Panc1 (cell line): ENCODE results near the gene MYH10. TPM values are rescaled to one million over a fixed set of nuclear protein-coding genes. Genes with fewer than 3 reads are reported as not detected.

Source experiments
- ATAC-seq: fragments of 200-7000 bp; cut with Tn5 transposase; 2 replicates; pipeline ENCODE4 v1.9.1; 2020; ENCODE audit warnings: mild to moderate bottlenecking, moderate library complexity
- BruUV-seq: library from RNA; stranded (reverse); fragments of 400-500 nt; replicated peaks from 2 replicates; lab custom pipeline; 2021; lab: Mats Ljungman, UMichigan
- CTCF ChIA-PET: fragments of 300-600 bp; sonication (Branson Sonifier 250); formaldehyde crosslinking; loops from one replicate; lab custom pipeline; 2022; ENCODE audit warnings: antibody characterized with exemption; lab: Charles Lee
- POLR2A ChIA-PET: fragments of 300-600 bp; sonication (Branson Sonifier 250); formaldehyde crosslinking; loops from one replicate; lab custom pipeline; 2022; ENCODE audit warnings: antibody characterized with exemption; lab: Charles Lee
- DNase-seq: peaks from one replicate; pipeline ENCODE4 v3.0.0-alpha.2; 2010; ENCODE audit warnings: low read depth, low spot score
- H3K27ac ChIP-seq: 2 replicates; pipeline ENCODE4 v1.5.1; 2011; ENCODE audit warnings: mild to moderate bottlenecking, low read length, inconsistent platforms
- H3K27me3 ChIP-seq: fragments of 200-500 bp; sonication (Bioruptor generic); 2 replicates; pipeline ENCODE4 v1.6.0; 2014; ENCODE audit warnings: low read length, inconsistent platforms; ENCODE audit not compliant: control insufficient read depth, insufficient read depth
- H3K36me3 ChIP-seq: fragments of 200-500 bp; sonication (Bioruptor generic); 2 replicates; pipeline ENCODE4 v1.5.1; 2014; ENCODE audit warnings: inconsistent platforms, mild to moderate bottlenecking, low read length, moderate library complexity; ENCODE audit not compliant: control insufficient read depth, insufficient read depth
- H3K4me1 ChIP-seq: 2 replicates; pipeline ENCODE4 v1.5.1; 2011; ENCODE audit warnings: inconsistent platforms, mild to moderate bottlenecking, low read length, moderate library complexity; ENCODE audit not compliant: control insufficient read depth, insufficient read depth
- H3K4me3 ChIP-seq, 2 experiments: 2 replicates each; pipeline ENCODE4 v1.5.1; 2011 to 2012; ENCODE audit warnings: low read depth in 2 of 2, low read length in 2 of 2, mild to moderate bottlenecking in 2 of 2, inconsistent platforms in 1 of 2, moderate library complexity in 1 of 2
- H3K9me3 ChIP-seq: fragments of 200-500 bp; sonication (Bioruptor generic); 2 replicates; pipeline ENCODE4 v1.5.1; 2014; ENCODE audit warnings: low read depth, mild to moderate bottlenecking, inconsistent platforms, low read length, moderate library complexity; ENCODE audit not compliant: control insufficient read depth, insufficient read depth
- POLR2AphosphoS5 ChIP-seq: IDR thresholded peaks from 2 replicates; pipeline ENCODE4 v1.6.1; 2012; ENCODE audit warnings: mild to moderate bottlenecking, low read depth, low read length, moderate library complexity
- SIN3A ChIP-seq: IDR thresholded peaks from 2 replicates; pipeline ENCODE4 v1.6.1; 2012; ENCODE audit warnings: low read depth, mild to moderate bottlenecking, low read length, moderate library complexity, borderline replicate concordance; ENCODE audit not compliant: insufficient read depth
- TCF7L2 ChIP-seq: IDR thresholded peaks from 2 replicates; pipeline ENCODE4 v1.6.1; 2011; ENCODE audit warnings: mild to moderate bottlenecking, low read depth, low read length, inconsistent platforms
- in situ Hi-C: cut with HindIII; loops from 2 replicates; pipeline ENCODE4 v1.10.0; 2016; ENCODE audit warnings: low sequenced_read_pairs, low pct_unique_long_range_greater_than_20kb
- intact Hi-C: fragments of 100-400 bp; cut with micrococcal nuclease; formaldehyde crosslinking; loops from one replicate; pipeline ENCODE4 v1.10.0; 2022; ENCODE audit not compliant: unreplicated experiment
- total RNA-seq: library from RNA; stranded (reverse); gene quantifications from one replicate; pipeline ENCODE4 v1.2.1, GENCODE V29; 2021; ENCODE audit not compliant: unreplicated experiment
- TF ChIP-seq, protein P1 (sequence below): fragments of 450-650 bp; IDR thresholded peaks from 2 replicates; pipeline ENCODE4 v1.5.1; 2017; ENCODE audit warnings: mild to moderate bottlenecking
- TF ChIP-seq, protein P2 (sequence below), 2 experiments: IDR thresholded peaks; 2 replicates each; pipeline ENCODE4 v1.6.1; 2011 to 2012; ENCODE audit warnings: low read depth in 2 of 2, control low read depth in 1 of 2, low read length in 1 of 2, mild to moderate bottlenecking in 1 of 2, moderate library complexity in 1 of 2; ENCODE audit not compliant: insufficient read depth in 1 of 2

The MYH10 gene
- total RNA-seq, 1 experiment from 2014 or later = 36.5 TPM

DNA sequence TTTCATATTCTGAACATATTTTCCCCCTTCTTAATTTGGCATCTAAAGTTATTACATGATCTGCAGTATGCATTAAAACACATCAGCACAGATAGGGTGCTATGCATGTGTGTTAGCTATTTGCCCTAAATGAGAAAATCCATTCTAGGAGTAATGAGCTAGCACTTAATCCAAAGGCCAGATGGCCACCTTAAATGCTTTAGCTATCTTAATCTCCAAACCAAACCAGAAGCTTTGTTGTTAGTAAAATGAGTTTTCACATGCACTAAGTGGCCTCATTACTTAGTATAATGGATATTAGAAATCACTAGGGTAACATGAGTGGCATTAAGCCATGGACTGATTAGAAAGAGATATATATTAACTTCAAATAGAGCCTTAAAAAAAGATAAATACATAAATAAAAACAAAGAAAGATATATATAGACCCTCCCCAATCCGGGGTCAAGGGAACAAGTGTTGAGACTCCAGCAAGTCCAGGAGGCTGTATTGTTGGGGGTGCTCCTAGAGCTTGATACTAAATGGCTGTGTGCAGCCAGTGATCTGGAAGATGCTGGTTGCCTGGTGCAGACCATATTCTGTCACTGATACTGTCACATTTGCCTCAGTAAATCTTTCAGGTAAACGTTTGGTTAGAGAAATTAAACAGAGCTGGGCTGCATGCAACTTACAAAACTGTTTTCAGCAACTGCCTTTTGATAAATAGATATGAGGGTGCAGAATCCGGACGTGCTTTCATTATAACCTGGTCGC lies 67.3 kb downstream of the MYH10 start:
- ATAC-seq = no peak
- H3K4me1 ChIP-seq = no peaks in the 10 kb centered on the region
- intact Hi-C loops (no loop called here), in situ Hi-C loops (no loop called here)
- POLR2A ChIA-PET = no interaction called here
- DNase-seq = no peak
- H3K4me3 ChIP-seq = no peak overlapping the region
- H3K27me3 ChIP-seq = no peaks in the 10 kb centered on the region
- TF ChIP-seq, protein P1, sequence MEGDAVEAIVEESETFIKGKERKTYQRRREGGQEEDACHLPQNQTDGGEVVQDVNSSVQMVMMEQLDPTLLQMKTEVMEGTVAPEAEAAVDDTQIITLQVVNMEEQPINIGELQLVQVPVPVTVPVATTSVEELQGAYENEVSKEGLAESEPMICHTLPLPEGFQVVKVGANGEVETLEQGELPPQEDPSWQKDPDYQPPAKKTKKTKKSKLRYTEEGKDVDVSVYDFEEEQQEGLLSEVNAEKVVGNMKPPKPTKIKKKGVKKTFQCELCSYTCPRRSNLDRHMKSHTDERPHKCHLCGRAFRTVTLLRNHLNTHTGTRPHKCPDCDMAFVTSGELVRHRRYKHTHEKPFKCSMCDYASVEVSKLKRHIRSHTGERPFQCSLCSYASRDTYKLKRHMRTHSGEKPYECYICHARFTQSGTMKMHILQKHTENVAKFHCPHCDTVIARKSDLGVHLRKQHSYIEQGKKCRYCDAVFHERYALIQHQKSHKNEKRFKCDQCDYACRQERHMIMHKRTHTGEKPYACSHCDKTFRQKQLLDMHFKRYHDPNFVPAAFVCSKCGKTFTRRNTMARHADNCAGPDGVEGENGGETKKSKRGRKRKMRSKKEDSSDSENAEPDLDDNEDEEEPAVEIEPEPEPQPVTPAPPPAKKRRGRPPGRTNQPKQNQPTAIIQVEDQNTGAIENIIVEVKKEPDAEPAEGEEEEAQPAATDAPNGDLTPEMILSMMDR = no peak
- TF ChIP-seq TCF7L2 (no peak), SIN3A (no peak), POLR2AphosphoS5 (no peak)
- TF ChIP-seq, protein P2, sequence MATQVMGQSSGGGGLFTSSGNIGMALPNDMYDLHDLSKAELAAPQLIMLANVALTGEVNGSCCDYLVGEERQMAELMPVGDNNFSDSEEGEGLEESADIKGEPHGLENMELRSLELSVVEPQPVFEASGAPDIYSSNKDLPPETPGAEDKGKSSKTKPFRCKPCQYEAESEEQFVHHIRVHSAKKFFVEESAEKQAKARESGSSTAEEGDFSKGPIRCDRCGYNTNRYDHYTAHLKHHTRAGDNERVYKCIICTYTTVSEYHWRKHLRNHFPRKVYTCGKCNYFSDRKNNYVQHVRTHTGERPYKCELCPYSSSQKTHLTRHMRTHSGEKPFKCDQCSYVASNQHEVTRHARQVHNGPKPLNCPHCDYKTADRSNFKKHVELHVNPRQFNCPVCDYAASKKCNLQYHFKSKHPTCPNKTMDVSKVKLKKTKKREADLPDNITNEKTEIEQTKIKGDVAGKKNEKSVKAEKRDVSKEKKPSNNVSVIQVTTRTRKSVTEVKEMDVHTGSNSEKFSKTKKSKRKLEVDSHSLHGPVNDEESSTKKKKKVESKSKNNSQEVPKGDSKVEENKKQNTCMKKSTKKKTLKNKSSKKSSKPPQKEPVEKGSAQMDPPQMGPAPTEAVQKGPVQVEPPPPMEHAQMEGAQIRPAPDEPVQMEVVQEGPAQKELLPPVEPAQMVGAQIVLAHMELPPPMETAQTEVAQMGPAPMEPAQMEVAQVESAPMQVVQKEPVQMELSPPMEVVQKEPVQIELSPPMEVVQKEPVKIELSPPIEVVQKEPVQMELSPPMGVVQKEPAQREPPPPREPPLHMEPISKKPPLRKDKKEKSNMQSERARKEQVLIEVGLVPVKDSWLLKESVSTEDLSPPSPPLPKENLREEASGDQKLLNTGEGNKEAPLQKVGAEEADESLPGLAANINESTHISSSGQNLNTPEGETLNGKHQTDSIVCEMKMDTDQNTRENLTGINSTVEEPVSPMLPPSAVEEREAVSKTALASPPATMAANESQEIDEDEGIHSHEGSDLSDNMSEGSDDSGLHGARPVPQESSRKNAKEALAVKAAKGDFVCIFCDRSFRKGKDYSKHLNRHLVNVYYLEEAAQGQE (IDR thresholded peaks at IDR 0.05; ENCODE audit: insufficient read depth in 1 of 2, low read depth in 2 of 2, low read length in 1 of 2) = no peak
- CTCF ChIA-PET = no interaction called here
- no TSS peak for BruUV-seq
- H3K36me3 ChIP-seq = no peaks in the 10 kb centered on the region
- no peaks in the 10 kb centered on the region for H3K9me3 ChIP-seq
- no peak overlapping the region for H3K27ac ChIP-seq

DNA sequence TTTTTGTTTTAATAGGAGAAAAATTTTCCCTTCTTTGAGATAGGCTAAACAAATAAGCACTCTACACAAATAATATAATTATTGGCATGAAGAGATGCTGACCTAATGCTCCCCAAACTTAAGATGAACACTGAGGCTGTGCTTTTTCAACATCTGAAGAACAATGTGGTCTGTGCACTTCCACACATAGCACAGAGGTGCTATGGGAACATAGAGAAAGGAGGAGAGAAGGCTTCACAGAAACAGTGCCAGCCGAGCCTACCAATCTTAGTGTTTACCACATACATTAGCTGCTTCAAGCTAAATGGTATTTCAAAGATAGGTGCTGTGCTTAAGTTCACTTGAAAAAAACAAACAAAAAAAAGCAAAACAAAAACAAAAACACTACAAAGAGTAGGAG lies 72.4 kb downstream of the MYH10 start:
- Histone ChIP-seq H3K9me3 (no peaks in the 10 kb centered on the region), H3K36me3 (no peaks in the 10 kb centered on the region), H3K4me3 (no peak overlapping the region), H3K27ac (no peak overlapping the region), H3K27me3 (no peaks in the 10 kb centered on the region), H3K4me1 (no peaks in the 10 kb centered on the region; the same call in 1 of the 2 replicates)
- no peak for ATAC-seq
- no peak for DNase-seq
- in situ Hi-C loops = no loop called here
- ChIA-PET CTCF (no interaction called here), POLR2A (no interaction called here)
- no TSS peak for BruUV-seq
- TF ChIP-seq, protein P2 (IDR thresholded peaks at IDR 0.05; ENCODE audit: insufficient read depth in 1 of 2, low read depth in 2 of 2, low read length in 1 of 2) = no peak
- TF ChIP-seq, protein P1 = no peak
- TF ChIP-seq POLR2AphosphoS5 = no peak
- no peak for TF ChIP-seq TCF7L2
- no peak for TF ChIP-seq SIN3A
- intact Hi-C loops = no loop called here
